GM19468 (cell line): ENCODE measurements around the gene CTNND2.

Source experiments
- ATAC-seq: cut with Tn5 transposase; IDR thresholded peaks from one replicate; pipeline ENCODE4 v1.9.1; 2021; ENCODE audit warnings: mild to moderate bottlenecking, moderate library complexity, moderate number of reproducible peaks; ENCODE audit not compliant: unreplicated experiment; ENCODE audit errors: extremely low read depth

The CTNND2 gene

DNA sequence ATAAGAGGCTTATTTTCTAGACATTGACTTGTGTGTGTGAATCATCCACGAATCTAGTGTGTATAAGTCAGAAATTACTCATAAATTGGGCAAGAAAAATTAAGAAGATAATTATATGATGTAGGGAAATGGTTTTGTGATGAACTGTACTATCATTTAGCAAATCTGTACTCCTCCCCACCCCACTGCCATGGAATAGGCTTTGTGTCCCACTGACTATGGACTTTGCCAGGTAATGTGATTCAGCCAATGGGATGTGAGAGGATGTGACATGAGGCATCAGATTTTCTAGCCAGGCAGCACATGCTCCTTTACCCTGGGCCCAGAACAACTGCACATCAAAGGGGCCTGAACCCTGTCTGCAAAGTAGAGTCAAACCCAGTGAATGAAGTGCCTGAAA lies 406.6 kb downstream of the CTNND2 start:
- no peak for ATAC-seq

DNA sequence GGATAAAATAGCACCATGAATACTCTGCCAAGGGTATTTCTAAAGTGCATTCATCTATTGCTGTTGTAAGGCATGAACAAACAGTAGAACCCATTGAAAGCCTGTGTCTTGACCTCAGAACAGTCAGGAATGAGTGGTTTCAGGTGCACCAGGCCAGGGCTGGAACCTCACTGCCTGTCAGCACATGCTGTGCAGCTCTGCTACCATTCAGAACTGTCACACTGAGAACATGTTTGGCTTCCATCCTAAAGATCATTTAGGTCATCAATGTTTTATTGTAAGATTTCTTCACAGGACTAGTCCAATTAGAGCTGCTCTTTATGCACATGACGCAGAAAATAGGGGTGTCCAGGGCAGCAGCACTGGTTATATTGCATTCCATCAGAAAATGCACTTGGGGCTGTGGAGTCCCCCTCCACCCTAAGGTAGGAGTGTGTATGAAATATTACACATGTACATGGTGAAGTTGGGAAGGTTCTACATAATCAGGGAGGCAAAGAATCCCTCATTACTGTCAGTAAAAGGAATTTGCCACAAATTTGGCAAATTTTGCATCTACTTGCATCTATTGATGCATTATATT lies 408.0 kb downstream of the CTNND2 start:
- no peak for ATAC-seq

DNA sequence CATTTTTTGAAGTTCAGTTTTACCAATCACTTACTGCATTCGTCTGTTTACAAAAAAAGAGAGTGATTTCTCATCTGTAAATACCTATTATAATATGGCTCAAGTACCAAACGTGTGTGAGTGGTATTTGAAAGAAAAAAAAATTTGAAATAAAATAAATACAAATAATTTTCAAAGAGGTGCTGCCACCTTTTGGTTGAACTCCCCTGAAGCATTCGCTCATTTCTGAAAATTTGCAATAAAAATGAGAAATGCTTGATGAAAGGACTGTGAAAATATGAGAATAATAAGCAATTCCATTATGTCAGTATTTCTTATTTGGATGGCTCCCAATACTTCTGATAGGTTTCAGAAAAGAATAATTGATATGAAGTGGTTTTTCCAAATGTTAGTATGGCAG lies 409.9 kb downstream of the CTNND2 start:
- no peak for ATAC-seq

DNA sequence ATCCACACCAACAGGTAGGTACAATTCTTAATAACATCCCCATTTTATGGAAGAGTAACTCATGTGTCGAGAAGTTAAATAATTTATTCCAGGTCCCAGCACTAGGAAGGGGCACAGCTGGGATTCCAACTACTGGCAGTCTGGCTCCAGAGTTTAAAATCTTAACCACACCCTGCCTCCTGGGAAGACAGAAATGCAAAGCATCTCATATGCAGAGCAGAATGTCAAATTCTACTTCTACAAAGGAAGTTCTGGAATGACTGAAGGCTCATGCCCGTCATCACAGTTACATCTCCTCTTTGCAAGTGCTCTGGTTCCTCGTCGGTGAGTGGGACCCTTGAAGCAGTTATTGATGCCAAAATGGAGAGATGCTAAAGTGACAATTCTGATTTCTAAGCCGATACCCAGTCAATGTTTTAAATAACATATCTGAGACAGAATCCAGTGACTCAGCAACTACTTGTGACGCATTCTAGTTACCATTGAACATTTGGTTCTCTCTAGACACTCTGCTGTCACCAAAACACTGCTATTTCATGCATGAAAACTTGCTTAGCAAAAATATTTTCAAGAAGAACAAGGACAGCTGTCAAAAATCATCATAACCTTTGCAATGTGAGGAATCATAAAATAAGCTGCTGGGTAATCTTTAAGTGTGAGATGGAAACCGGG lies 412.7 kb downstream of the CTNND2 start:
- no peak for ATAC-seq

DNA sequence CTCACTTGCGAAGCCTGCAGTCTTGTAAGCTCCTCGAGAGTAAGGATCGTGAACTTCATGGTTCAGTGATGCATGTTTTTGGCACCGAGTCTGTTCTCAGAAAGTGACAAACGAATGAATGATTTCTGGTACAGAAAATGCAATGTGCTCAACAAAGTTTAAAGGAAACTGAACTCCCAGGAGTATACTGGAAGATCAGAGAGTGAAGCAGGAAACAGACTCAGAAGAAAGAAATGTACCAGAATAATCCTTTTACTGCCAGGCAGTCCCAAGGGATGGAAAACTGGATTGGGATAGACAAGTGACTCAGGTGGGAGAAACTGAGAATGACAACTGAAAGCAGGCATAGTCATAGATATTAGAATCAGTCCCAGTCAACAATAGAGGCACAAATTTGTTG lies 420.6 kb downstream of the CTNND2 start:
- no peak for ATAC-seq

DNA sequence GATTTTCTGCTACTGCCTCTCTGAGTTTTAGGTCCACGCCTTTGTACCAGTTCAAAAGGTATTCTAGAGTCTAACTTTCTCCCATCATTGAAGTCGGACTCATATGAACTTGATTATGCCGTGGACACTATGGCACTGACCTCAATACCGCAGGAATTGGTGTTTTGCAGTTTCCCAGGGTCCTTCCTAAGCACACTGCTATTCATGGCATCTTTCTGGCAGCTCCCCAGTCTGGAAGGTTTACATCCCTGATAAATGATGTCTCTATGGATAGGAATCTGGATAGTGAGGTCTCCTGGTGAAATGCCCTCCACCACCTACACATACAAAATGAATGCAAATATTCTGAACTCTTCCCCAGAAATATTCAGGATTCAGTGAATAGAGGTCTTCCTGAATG lies 422.2 kb downstream of the CTNND2 start:
- no peak for ATAC-seq

DNA sequence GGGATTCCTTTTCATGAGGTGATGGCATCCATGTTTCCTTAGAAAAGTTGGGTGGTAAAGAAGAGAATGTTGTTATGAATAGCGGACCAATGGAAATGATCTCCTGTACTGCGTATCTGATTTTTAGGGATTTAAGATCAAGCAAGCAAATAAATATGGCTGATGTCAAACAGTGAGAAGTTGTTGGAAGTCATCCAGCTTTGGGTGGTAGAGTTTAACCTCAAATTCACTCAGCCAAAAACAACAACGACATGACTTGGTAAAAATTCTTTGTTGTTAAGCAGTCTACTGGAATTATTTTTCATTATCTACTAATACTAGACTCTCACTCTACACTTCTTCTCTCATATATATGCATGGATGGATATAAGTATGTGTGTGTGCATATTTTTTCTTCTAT lies 426.5 kb downstream of the CTNND2 start:
- no peak for ATAC-seq

DNA sequence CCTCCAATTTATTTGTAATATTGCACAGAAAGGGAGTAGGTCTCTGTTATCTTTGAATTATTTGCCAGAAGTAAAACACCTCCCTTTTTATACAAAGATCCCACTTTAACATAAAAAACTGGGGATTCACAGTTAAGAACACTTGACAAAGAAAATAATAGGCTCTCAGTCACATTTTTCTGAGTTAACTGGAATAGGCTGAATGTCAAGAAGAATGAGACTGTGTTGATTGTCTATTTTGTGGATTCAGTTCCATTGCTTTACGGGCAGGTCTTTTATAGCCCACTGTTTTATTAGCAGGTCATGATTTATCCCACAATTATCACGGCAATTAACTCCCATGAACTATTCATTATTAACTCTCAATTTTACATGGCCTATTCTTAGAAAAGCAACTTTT lies 427.4 kb downstream of the CTNND2 start:
- no peak for ATAC-seq

DNA sequence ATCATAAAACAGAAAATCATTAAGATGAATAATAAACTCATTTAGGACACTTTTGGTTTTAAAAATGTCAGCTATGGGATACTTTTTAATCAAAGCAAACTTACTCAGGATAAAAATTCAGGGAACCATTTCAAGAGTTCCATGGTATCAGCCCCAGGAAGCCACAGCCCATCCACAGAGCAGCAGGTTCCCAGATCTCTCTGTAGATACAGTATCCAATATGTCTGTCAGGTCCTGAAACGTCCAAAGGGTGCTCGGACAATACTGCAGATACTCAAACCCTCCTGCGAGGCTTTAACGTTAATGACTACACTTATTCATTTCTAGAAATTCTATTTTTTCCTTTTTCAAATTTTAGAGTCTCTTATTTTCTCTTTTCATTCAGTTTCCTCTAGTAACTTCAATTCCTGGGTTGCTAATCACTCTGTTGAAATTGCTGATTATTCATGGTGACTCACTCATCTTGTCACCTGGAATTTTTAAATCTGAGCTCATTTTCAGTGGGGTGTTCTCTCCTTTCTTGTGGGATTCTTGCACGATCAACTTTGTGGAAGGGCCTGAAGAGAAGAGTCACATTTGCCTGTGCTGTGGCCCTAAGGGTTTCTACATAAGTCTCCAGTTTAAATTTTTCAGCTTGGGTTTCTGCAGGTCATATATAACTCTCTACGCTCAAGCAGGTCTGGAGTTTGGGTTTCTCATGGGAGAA lies 435.8 kb downstream of the CTNND2 start:
- no peak for ATAC-seq

DNA sequence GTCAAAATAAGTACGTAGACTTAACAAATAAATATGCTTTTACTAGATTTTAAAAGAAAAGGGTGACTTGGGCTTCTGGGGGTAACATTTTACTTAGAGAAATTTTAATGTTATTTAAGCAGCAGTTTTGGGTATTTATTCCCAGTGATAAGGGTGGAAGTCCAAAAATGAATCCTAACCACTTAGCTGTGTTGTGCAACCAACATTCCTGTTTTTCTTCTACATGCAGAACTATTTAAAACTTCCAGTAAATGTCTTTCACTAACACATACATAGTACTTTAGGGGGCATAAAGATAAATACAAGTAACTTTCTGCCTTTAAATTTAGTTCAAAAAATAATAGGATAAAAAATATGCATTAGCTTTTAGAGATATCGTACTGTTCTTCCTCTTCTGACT lies 436.7 kb downstream of the CTNND2 start:
- ATAC-seq, result no peak

DNA sequence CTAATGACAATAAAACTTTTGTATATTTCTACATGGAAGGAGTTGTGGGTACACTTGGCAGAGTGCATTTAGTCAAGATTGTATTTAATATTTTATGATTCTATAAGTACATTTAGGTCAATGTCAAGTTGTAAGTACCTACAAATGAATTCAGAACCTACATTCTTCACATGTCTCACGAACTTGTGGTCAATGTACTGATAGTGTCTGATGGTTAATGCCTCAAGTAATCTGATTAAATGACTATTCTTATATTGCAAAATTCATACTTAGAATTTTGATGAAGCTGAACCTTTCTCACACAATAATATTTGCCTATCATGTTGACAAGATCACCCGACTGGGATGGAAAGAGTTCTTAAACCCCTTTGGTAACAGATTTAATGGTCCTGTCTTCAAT lies 444.5 kb downstream of the CTNND2 start:
- ATAC-seq, result no peak

DNA sequence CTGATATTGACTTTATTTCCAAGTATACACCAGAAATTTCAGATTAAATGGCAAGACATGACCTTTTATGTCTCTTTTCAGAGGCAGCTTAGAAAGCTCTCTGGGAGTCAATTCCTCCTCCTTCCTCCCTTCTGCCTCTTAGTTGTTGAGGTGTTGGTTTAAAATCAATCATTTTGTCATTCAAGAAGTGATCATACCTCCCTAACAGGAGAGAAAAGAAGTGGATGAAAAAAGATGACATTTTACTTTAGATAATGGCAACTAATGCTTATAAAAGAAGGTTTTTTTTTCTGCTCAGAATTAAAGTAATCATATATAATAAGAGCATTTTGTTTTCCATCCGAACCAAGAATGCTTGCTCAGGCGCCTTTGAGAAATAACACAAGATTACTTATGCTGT lies 448.7 kb downstream of the CTNND2 start:
- ATAC-seq, result no peak

DNA sequence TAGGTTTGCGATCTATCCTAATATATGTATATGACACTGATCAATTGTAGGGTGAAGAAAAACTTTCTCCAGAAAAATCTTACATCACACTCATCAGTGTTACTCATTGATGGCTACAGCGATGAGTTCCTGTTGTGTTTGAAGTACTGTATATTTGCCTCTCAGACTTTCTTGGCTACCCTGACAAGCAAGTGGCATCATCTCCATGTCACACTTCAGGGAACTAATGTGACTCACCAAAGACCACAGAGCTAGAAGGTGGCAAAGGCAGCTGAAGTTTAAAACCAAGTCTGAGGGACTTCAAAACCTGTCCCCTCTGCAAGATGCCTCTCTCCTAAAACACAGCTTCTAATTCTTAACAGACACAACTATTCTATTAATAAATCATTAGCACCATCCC lies 451.4 kb downstream of the CTNND2 start:
- ATAC-seq, result no peak

DNA sequence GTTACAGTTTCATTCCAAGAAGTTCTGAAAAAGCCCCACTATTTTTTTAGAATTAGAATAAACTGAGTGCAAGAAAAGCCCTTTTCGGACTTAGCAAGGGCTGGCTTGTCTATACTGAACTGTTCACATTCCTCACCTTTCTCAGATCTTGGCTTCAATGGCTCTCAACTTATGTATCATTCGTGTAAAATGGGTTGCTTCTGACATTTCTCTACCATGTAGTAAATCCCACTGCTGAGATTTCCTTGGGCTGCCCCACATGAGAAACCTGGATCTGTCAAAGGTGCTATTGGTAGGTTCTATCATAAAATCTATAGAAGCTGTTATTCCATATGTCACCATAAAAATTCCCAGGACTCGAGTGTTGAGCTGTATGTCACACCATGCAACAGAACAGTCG lies 454.3 kb downstream of the CTNND2 start:
- ATAC-seq, result no peak

DNA sequence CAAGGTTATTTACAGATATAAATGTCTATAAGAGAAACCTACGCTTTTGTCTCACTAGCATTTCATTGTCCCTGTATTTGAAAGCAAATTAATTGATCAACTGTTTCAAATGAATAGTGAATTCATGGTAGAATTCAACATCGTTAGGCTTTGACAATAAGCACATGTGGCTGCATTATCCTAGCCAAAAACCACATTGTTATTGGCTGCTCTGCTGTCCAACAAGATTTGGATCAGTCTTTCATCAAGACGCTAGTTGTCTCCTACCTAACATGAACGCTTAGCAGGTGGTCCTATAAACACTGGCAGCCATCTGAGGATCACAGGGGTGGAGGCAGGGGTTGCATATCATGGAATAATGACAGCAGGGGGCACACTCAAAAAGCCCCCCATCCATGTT lies 455.0 kb downstream of the CTNND2 start:
- ATAC-seq, result no peak

DNA sequence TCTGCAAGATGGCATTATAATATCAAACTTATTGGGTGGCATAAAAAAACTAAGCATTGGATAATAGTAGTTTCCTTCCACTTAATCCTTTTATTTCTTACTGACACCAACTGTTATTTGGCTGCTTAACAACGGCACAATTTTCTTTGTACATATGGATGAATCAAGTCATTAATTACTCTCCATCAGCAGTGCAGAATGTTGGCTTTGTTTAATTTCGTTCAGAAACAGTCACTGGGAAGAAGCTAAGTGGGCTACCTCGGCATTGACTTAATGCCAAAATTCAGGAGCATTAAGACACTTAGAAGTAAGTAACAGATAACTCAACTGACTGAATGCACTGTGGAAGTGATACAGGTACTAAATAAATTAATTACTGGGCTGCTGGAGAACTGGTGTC lies 460.4 kb downstream of the CTNND2 start:
- no peak for ATAC-seq

DNA sequence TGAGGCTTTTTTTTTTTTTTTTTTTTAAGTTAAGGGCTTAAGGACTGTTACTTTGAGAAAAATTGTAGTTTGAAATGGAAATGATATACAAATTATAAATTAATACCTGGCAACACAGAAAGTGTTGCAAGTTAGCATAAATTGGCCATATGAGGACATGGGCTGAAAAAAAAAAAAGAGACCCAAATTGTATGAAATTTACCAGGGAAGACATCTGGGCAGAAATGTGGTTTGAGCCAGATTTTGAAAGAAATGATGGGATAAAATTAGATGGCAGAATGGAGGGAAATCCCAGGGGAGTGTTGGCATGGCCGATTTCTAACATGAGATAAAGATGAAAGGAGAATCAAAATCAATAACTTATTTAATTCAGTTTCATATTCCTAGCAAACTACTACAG lies 472.1 kb downstream of the CTNND2 start:
- ATAC-seq, result no peak

DNA sequence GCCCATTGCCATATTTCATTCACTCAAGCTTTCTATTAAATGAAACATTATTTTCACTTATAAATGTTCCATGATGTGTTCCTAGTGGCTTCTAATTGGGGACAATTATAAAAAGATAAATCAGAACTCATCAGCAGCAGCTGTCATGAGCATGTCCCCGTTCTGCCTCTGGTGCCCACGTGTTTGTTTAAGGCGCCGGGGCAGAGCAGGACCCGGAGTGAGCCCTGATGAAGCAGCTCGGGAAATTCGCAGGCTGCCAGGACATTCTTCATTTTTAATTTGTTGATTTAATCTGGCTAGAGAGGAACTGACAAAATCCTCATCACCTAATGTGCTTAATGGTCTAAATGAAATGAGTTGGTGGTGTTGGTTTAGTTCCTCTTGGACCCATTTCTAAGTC lies 475.0 kb downstream of the CTNND2 start:
- ATAC-seq, result no peak

DNA sequence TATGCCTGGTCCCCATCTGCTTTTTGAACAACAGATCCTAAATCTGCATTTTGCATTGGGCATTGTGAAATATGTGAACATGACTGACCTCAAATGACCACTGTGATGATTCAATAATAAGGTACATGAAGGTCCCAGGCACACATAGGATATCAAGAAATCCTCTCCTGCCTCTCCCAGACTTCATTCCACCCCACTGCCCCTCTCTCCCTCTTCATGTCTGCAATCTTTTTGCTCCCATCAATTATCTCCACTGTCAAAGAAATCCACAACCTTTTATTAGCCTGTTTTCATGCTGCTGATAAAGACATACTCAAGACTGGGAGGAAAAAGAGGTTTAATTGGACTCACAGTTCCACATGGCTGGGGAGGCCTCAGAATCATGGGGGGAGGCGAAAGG lies 476.7 kb downstream of the CTNND2 start:
- ATAC-seq, result no peak

DNA sequence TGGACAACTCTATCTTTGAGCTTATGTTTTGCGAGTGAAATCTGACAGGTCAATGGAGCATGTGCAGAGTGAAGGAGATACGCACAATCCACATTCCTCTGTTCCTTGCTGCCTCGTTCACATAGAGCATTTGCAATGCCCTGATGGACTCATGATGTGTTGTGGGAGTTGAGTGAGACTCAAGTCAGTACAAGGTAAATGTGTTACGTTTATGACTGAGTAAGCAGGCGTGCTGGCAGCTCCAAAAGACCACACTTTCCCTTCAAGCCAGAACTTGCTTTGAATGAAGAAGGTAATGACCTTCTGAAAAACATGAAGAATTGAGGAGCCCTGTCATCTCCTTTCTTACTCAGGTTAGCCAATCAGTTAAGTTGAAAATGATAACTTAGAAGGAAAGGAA lies 477.8 kb downstream of the CTNND2 start:
- ATAC-seq, result no peak

DNA sequence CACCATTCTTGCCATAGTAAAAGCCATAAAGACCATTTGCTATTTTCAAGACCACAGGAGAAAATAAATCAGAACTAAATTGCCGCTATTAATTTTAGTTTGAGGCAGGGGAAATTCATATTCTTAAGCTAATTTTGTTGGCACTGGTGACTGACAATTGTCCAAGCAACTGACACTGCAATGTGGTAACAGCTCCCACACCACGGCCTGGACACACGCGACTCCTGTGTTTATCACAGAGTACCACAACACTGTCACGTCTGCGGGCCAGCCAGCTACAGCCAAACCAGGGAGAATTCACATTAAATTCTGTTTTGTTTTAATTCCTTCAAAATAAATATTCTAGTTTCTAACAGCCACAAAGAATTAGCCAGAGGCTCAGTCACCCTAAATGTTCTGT lies 481.9 kb downstream of the CTNND2 start:
- no peak for ATAC-seq

DNA sequence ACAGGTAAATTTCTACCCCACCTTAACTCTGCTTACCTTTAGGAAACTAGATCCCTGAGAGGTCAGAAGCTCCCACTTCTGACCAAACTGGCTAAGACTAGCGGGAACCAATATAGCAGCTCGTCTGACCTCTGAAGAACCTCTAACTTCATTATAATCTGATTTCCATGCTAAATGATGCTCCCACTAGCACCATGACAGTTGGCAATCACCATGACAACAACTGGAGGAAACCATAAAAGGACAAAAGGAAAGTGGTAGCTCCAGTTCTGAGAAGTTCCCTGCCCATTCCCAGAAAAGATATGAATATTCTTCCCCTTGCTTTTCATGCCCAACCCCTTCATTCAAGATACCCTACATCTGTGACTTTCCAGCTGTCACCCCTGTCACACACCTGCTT lies 483.3 kb downstream of the CTNND2 start:
- no peak for ATAC-seq
